GM12864 (cell line): ENCODE results near the gene ZC3H7B.
A peak's percentile ranks its signal among the peaks of the same experiment; 100 is the strongest.

Source experiments
- DNase-seq: peaks from one replicate; pipeline ENCODE4 v3.0.0-alpha.2; 2011; ENCODE audit warnings: low read depth
- H3K4me3 ChIP-seq: 2 replicates; pipeline ENCODE4 v1.5.1; 2011; ENCODE audit warnings: mild to moderate bottlenecking, low read depth, low read length, control low read depth
- CTCF ChIP-seq: IDR thresholded peaks from 2 replicates; pipeline ENCODE4 v1.5.1; 2011; ENCODE audit warnings: low read depth, mild to moderate bottlenecking, moderate library complexity, low read length, control low read depth, inconsistent platforms; ENCODE audit errors: missing control alignments

ZC3H7B gene

GRCh38 chr22:41380993-41381328 is 79.6 kb downstream of the ZC3H7B start:
- peak overlapping the region; percentile 68 for H3K4me3 ChIP-seq
- DNase-seq, result no peak
- no peak for TF ChIP-seq CTCF

GRCh38 chr22:41381329-41382097 is 80.2 kb downstream of the ZC3H7B start, which contains the start of gene TEF:
Gene TEF, plus strand, starts transcription at chr22:41381942. Its CDS starts 103 bp downstream, at chr22:41382045.
- TF ChIP-seq CTCF, result no peak
- peak; percentile 95 for DNase-seq

GRCh38 chr22:41382098-41382578 is 80.8 kb downstream of the ZC3H7B start:
- DNase-seq, result no peak
- peak overlapping the region; percentile 77 for H3K4me3 ChIP-seq
- no peak for TF ChIP-seq CTCF

More at GRCh38 chr22:41381329-41382097, 80.2 kb downstream of the ZC3H7B start, which contains the start of gene TEF:
- peak within 1 kb of the TSS; percentile 77 for H3K4me3 ChIP-seq

GRCh38 chr22:41382610-41383009 is 81.3 kb downstream of the ZC3H7B start:
- TF ChIP-seq CTCF, result no peak
- peak overlapping the region; percentile 77 for H3K4me3 ChIP-seq
- no peak for DNase-seq

GRCh38 chr22:41383085-41383484 is 81.8 kb downstream of the ZC3H7B start:
- no peak for TF ChIP-seq CTCF
- DNase-seq, result no peak
- H3K4me3 ChIP-seq, result no peak overlapping the region

GRCh38 chr22:41384128-41384527 is 82.8 kb downstream of the ZC3H7B start:
- no peak for DNase-seq
- no peak for TF ChIP-seq CTCF
- H3K4me3 ChIP-seq, result no peak overlapping the region

GRCh38 chr22:41387341-41387740 is 86.0 kb downstream of the ZC3H7B start:
- TF ChIP-seq CTCF, result no peak
- DNase-seq, result no peak
- H3K4me3 ChIP-seq, result no peak overlapping the region
